OCI-LY7 (cell line): ENCODE measurements around the gene FBXO47. TPM values are rescaled to one million over a fixed set of nuclear protein-coding genes. Genes with fewer than 3 reads are reported as not detected.
A peak's percentile ranks its signal among the peaks of the same experiment; 100 is the strongest.

Source experiments
- BruUV-seq: library from RNA; stranded (reverse); fragments of 400-500 nt; replicated peaks from 2 replicates; lab custom pipeline; 2021; lab: Mats Ljungman, UMichigan
- CTCF ChIA-PET: fragments of 300-600 bp; sonication (Branson Sonifier 250); formaldehyde crosslinking; loops from one replicate; lab custom pipeline; 2022; ENCODE audit warnings: antibody characterized with exemption; ENCODE audit not compliant: unreplicated experiment; lab: Charles Lee
- POLR2A ChIA-PET: fragments of 300-600 bp; sonication (Branson Sonifier 250); formaldehyde crosslinking; loops from one replicate; lab custom pipeline; 2022; ENCODE audit warnings: antibody characterized with exemption; lab: Charles Lee
- DNase-seq: peaks from one replicate; pipeline ENCODE4 v3.0.0-alpha.2; 2015; ENCODE audit warnings: low spot score
- H2AFZ ChIP-seq: fragments of 200-600 bp; sonication (generic), shearing (Covaris generic); 2 replicates; pipeline ENCODE4 v1.6.1; 2014; ENCODE audit warnings: mild to moderate bottlenecking, antibody characterized with exemption, low read length, moderate library complexity
- H3K27ac ChIP-seq: fragments of 200-600 bp; sonication (generic); 2 replicates; pipeline ENCODE4 v1.5.1; 2014; ENCODE audit warnings: mixed run types, low read depth, mild to moderate bottlenecking, moderate library complexity, low read length, inconsistent platforms; ENCODE audit not compliant: poor library complexity, severe bottlenecking
- H3K36me3 ChIP-seq: fragments of 200-600 bp; sonication (generic); 2 replicates; pipeline ENCODE4 v1.6.1; 2014; ENCODE audit warnings: mild to moderate bottlenecking, antibody characterized with exemption, low read length, moderate library complexity, mixed read lengths; ENCODE audit not compliant: insufficient read depth
- H3K4me1 ChIP-seq: fragments of 200-600 bp; sonication (generic); 2 replicates; pipeline ENCODE4 v1.5.1; 2014; ENCODE audit warnings: mild to moderate bottlenecking, low read length; ENCODE audit not compliant: insufficient read depth, poor library complexity, severe bottlenecking
- H3K4me2 ChIP-seq: fragments of 200-600 bp; sonication (generic); 2 replicates; pipeline ENCODE4 v1.6.1; 2014; ENCODE audit warnings: mild to moderate bottlenecking, low read length
- H3K4me3 ChIP-seq: fragments of 200-600 bp; sonication (generic); 2 replicates; pipeline ENCODE4 v1.5.1; 2014; ENCODE audit warnings: mild to moderate bottlenecking, low read depth, low read length; ENCODE audit not compliant: poor library complexity, severe bottlenecking
- H3K79me2 ChIP-seq: fragments of 200-600 bp; sonication (generic); 2 replicates; pipeline ENCODE4 v1.6.1; 2016; ENCODE audit warnings: low read depth, mild to moderate bottlenecking, low read length, moderate library complexity, mixed read lengths; ENCODE audit not compliant: insufficient read depth
- H3K9me2 ChIP-seq: fragments of 200-600 bp; sonication (generic); 2 replicates; pipeline ENCODE4 v1.6.1; 2016; ENCODE audit warnings: mild to moderate bottlenecking, low read length, mixed read lengths; ENCODE audit not compliant: insufficient read depth
- H3K9me3 ChIP-seq: fragments of 200-600 bp; sonication (generic); 2 replicates; pipeline ENCODE4 v1.6.1; 2014; ENCODE audit warnings: mild to moderate bottlenecking, mixed run types, low read length, mixed read lengths
- H4K20me1 ChIP-seq: fragments of 200-600 bp; sonication (generic); 2 replicates; pipeline ENCODE4 v1.6.1; 2014; ENCODE audit warnings: mild to moderate bottlenecking, antibody characterized with exemption, low read length, moderate library complexity, mixed read lengths; ENCODE audit not compliant: insufficient read depth
- EZH2phosphoT487 ChIP-seq: fragments of 200-600 bp; sonication (generic); IDR thresholded peaks from 2 replicates; pipeline ENCODE4 v1.6.1; 2018; ENCODE audit warnings: low read depth, borderline replicate concordance, mild to moderate bottlenecking, mixed run types, antibody characterized with exemption, low read length, moderate library complexity, mixed read lengths
- intact Hi-C: fragments of 100-400 bp; cut with micrococcal nuclease; formaldehyde crosslinking; loops from one replicate; pipeline ENCODE4 v1.10.0; 2022; ENCODE audit not compliant: unreplicated experiment
- total RNA-seq, 2 experiments: library from RNA; depleted of rRNA in 1 of 2; stranded (reverse); fragments of >200 nt in 1 of 2; shearing (Covaris generic) in 1 of 2; gene quantifications; 2 replicates each; pipeline ENCODE4 v1.2.3, GENCODE V29; 2014 to 2022
- TF ChIP-seq, protein P1 (sequence below): fragments of 200-600 bp; sonication (generic); conservative IDR thresholded peaks from 2 replicates; pipeline ENCODE4 v1.5.1; 2014; ENCODE audit warnings: mild to moderate bottlenecking, antibody characterized with exemption, low read length, moderate library complexity, mixed read lengths

FBXO47 gene
- total RNA-seq, 2 experiments from 2014 or later, result 0.13 TPM; not detected in 1

DNA sequence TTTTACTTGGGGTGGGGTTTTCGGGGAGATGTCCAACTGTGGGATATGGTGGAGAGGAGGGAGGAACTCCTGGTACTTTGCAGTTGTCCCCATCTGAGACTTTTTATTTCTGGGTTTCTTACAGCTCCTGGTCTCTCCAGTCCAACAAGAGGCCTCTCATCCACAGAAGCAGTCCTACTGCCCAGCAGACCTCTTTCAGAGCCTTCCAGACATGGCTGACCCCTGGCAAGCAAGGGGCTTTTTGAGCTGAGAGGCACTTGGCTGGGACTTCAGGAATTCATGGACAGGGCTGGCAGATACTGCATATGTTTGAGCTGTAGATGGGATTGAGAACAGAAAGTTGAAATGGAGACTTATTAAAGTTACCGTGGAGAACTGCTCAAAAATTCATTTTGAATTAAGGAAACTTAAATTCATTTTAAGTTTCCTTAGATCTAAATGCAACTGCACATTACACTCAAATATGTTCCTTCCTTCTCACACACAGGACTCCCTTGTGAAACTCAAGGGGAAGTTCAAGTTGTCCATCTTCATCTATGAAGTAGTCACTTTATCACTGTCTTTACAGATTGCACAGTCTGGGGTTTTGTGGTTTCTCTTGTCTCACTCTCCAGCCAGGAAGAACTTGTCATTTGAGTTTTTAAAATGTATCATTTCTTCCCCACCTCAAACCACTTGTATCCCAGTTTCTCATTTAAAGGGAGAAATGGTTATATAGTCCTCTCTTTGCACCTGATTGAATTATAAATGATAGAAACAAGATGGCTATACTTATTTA lies 40.7 kb downstream of the FBXO47 start:
- H3K4me3 ChIP-seq, result no peak overlapping the region
- peaks cover 11% of the 10 kb centered on the region for H3K4me1 ChIP-seq
- H3K36me3 ChIP-seq, result no peaks in the 10 kb centered on the region
- H3K9me2 ChIP-seq, result no peaks in the 10 kb centered on the region
- H3K9me3 ChIP-seq, result no peaks in the 10 kb centered on the region
- DNase-seq, result no peak
- H3K27ac ChIP-seq, result no peak overlapping the region
- ChIA-PET CTCF (no interaction called here), POLR2A (interaction anchor here (1.1 kb wide), 1 partner anchor 45 kb away, joined by 3 read pairs; no protein-coding TSS in a partner anchor)
- no peak overlapping the region for H3K4me2 ChIP-seq
- H3K79me2 ChIP-seq, result no peaks in the 10 kb centered on the region
- intact Hi-C loops, result no loop called here
- H4K20me1 ChIP-seq, result no peaks in the 10 kb centered on the region
- no TSS peak for BruUV-seq
- H2AFZ ChIP-seq, result 0 out of 2 replicates have a peak overlapping the region, but pooled peaks have one; percentile 42
- TF ChIP-seq, protein P1, sequence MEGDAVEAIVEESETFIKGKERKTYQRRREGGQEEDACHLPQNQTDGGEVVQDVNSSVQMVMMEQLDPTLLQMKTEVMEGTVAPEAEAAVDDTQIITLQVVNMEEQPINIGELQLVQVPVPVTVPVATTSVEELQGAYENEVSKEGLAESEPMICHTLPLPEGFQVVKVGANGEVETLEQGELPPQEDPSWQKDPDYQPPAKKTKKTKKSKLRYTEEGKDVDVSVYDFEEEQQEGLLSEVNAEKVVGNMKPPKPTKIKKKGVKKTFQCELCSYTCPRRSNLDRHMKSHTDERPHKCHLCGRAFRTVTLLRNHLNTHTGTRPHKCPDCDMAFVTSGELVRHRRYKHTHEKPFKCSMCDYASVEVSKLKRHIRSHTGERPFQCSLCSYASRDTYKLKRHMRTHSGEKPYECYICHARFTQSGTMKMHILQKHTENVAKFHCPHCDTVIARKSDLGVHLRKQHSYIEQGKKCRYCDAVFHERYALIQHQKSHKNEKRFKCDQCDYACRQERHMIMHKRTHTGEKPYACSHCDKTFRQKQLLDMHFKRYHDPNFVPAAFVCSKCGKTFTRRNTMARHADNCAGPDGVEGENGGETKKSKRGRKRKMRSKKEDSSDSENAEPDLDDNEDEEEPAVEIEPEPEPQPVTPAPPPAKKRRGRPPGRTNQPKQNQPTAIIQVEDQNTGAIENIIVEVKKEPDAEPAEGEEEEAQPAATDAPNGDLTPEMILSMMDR, result no peak
- no peak for TF ChIP-seq EZH2phosphoT487

DNA sequence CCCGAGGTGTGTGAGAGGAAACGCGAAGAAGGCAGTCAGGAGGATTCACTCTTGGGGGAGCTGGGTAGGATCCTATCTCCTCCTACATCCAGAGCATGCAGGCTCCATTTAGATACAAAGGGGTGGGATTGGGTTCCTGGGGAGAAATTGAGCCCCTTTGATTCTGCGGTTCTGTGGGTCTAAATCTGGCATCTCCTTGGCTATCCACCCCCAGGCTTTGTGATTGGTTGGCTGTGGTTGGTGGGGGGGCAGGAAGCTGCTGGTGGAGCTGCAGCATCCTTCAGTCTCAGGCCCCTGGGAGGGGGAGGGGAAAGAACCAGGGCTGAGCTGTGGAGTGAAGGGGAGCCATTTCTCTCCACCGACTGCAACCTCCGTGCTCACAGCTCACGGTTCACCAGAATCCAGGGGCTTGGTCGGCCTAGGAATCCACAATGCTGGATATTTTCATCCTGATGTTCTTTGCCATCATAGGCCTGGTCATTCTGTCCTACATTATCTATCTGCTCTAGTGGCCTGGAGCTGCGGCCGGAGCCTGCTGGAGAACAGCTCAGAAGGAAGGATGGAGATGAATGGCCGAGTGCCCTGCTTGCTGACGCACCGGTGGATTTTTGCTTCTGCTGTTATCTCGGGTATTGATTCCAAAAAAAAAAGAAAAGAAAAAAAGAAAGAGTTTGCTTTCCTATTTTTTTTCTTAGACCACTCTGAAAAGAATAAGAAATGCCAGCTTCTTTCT lies 41.8 kb downstream of the FBXO47 start, which contains the start of gene LASP1NB:
Gene LASP1NB, plus strand, starts transcription at position 352 of the 733 bp plus-strand sequence.
- intact Hi-C loops, result no loop called here
- Histone ChIP-seq H2AFZ (peak within 1 kb of the TSS; percentile 42; the same call in 1 of the 2 replicates), H3K4me1 (peaks cover 11% of the 10 kb centered on the region), H3K9me2 (no peaks in the 10 kb centered on the region), H4K20me1 (no peaks in the 10 kb centered on the region), H3K36me3 (peaks cover 3% of the 10 kb centered on the region; the same call in 1 of the 2 replicates), H3K9me3 (no peaks in the 10 kb centered on the region), H3K27ac (no peak within 1 kb of the TSS), H3K4me2 (peak within 1 kb of the TSS; percentile 33; the same call in 1 of the 2 replicates), H3K79me2 (no peaks in the 10 kb centered on the region), H3K4me3 (no peak within 1 kb of the TSS)
- BruUV-seq, result no TSS peak
- ChIA-PET CTCF (interaction anchor here (0.6 kb wide), 1 partner anchor 193 kb away, joined by 3 read pairs; no protein-coding TSS in a partner anchor), POLR2A (interaction anchor here (1.1 to 1.4 kb wide), 2 partner anchors 44 to 54 kb away, joined by 3 read pairs; no protein-coding TSS in a partner anchor)
- TF ChIP-seq, protein P1, result no peak
- no peak for TF ChIP-seq EZH2phosphoT487
- DNase-seq, result peak; percentile 43
